Measurements from ENCODE around the gene KIF5B. TPM values are rescaled to one million over a fixed set of nuclear protein-coding genes. Genes with fewer than 3 reads are reported as not detected.

The KIF5B gene
- total RNA-seq, 2 experiments from 2014 or later: 63.8 to 81.3 TPM

- Histone ChIP-seq H3K9me2 (ENCODE audit: insufficient read depth, low read length) (no peaks in the 10 kb centered on the region), H3K9me3 (ENCODE audit: low read length) (no peaks in the 10 kb centered on the region), H2AFZ (ENCODE audit: low read length) (no peak overlapping the region), H3K79me2 (ENCODE audit: insufficient read depth, low read depth, low read length) (no peaks in the 10 kb centered on the region), H3K4me3 (ENCODE audit: low read depth, low read length, poor library complexity, severe bottlenecking) (no peak overlapping the region), H3K36me3 (ENCODE audit: insufficient read depth, low read length) (no peaks in the 10 kb centered on the region), H3K27ac (ENCODE audit: low read depth, low read length, poor library complexity, severe bottlenecking) (no peak overlapping the region), H3K4me1 (ENCODE audit: insufficient read depth, low read length, poor library complexity, severe bottlenecking) (no peaks in the 10 kb centered on the region), H4K20me1 (ENCODE audit: insufficient read depth, low read length) (no peaks in the 10 kb centered on the region), H3K4me2 (ENCODE audit: low read length) (no peak overlapping the region)
- ChIA-PET CTCF (ENCODE audit: unreplicated experiment) (no interaction called here), POLR2A (interaction anchor here (0.8 to 1.7 kb wide), 4 partner anchors 12 to 131 kb away, joined by 3 to 6 read pairs (median 4); no protein-coding TSS in a partner anchor)
- intact Hi-C loops (cut with micrococcal nuclease; ENCODE audit: unreplicated experiment): no loop called here
- DNase-seq (ENCODE audit: low spot score): no peak
- TF ChIP-seq CTCF (conservative IDR thresholded peaks at IDR 0.05; ENCODE audit: low read length) (no peak), EZH2phosphoT487 (IDR thresholded peaks at IDR 0.05; ENCODE audit: borderline replicate concordance, low read depth, low read length) (no peak)
- BruUV-seq (replicated peaks): no TSS peak
Measured at GRCh38 chr10:31963589-31963980, 92.6 kb downstream of the KIF5B start.

GRCh38 chr10:31962826-31963588, 93.2 kb downstream of the KIF5B start:
- no TSS peak for BruUV-seq (replicated peaks)
- intact Hi-C loops (cut with micrococcal nuclease; ENCODE audit: unreplicated experiment): no loop called here
- Histone ChIP-seq H3K4me1 (ENCODE audit: insufficient read depth, low read length, poor library complexity, severe bottlenecking) (no peaks in the 10 kb centered on the region), H3K4me2 (ENCODE audit: low read length) (no peak overlapping the region), H3K36me3 (ENCODE audit: insufficient read depth, low read length) (no peaks in the 10 kb centered on the region), H3K27ac (ENCODE audit: low read depth, low read length, poor library complexity, severe bottlenecking) (no peak overlapping the region), H4K20me1 (ENCODE audit: insufficient read depth, low read length) (no peaks in the 10 kb centered on the region), H2AFZ (ENCODE audit: low read length) (no peak overlapping the region), H3K9me3 (ENCODE audit: low read length) (no peaks in the 10 kb centered on the region), H3K79me2 (ENCODE audit: insufficient read depth, low read depth, low read length) (no peaks in the 10 kb centered on the region), H3K9me2 (ENCODE audit: insufficient read depth, low read length) (no peaks in the 10 kb centered on the region), H3K4me3 (ENCODE audit: low read depth, low read length, poor library complexity, severe bottlenecking) (no peak overlapping the region)
- CTCF ChIA-PET (ENCODE audit: unreplicated experiment): no interaction called here
- DNase-seq (ENCODE audit: low spot score): no peak
- POLR2A ChIA-PET: interaction anchor here (0.8 to 1.2 kb wide), 3 partner anchors 9 to 130 kb away, joined by 3 read pairs; no protein-coding TSS in a partner anchor
- no peak for TF ChIP-seq CTCF (conservative IDR thresholded peaks at IDR 0.05; ENCODE audit: low read length)
- no peak for TF ChIP-seq EZH2phosphoT487 (IDR thresholded peaks at IDR 0.05; ENCODE audit: borderline replicate concordance, low read depth, low read length)
